Muscle layer of colon (tissue), 2 donors: ENCODE measurements around the gene FAR2.
A peak's percentile ranks its signal among the peaks of the same experiment; 100 is the strongest.
"Not testable (repeated sequence)": the region's sequence is repeated elsewhere in the genome, so short reads cannot be mapped to it uniquely, and the experiment has no call there.

Source experiments
- H3K27ac ChIP-seq: one replicate; pipeline ENCODE4 v1.7.0; 2013; ENCODE audit warnings: low read depth, mild to moderate bottlenecking, low read length, moderate library complexity
- H3K27me3 ChIP-seq, 2 donors: one replicate each; pipeline ENCODE4 v1.7.0; 2013; ENCODE audit warnings: low read length in 2 of 2, mild to moderate bottlenecking in 2 of 2; ENCODE audit not compliant: insufficient read depth in 2 of 2, control insufficient read depth in 1 of 2
- H3K36me3 ChIP-seq: one replicate; pipeline ENCODE4 v1.7.0; 2013; ENCODE audit warnings: mild to moderate bottlenecking, low read length; ENCODE audit not compliant: insufficient read depth
- H3K4me1 ChIP-seq: one replicate; pipeline ENCODE4 v1.7.0; 2013; ENCODE audit warnings: mild to moderate bottlenecking, low read length; ENCODE audit not compliant: insufficient read depth
- H3K4me3 ChIP-seq, 2 donors: one replicate each; pipeline ENCODE4 v1.7.0; 2013; ENCODE audit warnings: low read length in 2 of 2, low read depth in 1 of 2, mild to moderate bottlenecking in 1 of 2, moderate library complexity in 1 of 2
- H3K9ac ChIP-seq: one replicate; pipeline ENCODE4 v1.7.0; 2013; ENCODE audit warnings: low read length
- H3K9me3 ChIP-seq: one replicate; pipeline ENCODE4 v1.7.0; 2013; ENCODE audit warnings: mild to moderate bottlenecking, low read length
- donor health status: abdominal sarcoma.
- donor health status: Adenocarcinoma of cecum.

Gene FAR2

DNA sequence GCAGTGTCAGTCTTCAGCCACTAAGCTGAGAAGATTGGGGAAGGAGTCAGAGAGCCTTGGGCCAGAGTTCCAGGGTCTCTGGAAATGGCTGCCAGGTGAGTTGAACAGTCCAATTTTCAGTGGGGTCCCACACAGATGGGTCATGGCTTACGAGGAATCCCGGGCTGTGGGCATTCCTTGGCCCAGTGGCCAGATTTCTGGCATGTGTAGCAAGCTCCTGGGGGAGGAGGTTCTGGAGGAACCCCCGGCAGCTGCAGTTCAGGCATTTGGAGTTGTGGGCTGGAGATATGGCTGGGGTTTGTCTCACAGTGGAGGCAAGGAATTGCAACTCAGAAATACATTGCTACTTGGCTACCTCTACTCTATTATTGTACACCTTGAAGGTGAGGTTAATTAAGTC, 10.8 kb upstream of the FAR2 start:
- H3K4me1 ChIP-seq, H3K27me3 ChIP-seq, H3K36me3 ChIP-seq, H3K9ac ChIP-seq, H3K4me3 ChIP-seq, H3K9me3 ChIP-seq, H3K27ac ChIP-seq: not testable (repeated sequence)

- not testable (repeated sequence) for H3K4me1 ChIP-seq, H3K36me3 ChIP-seq, H3K9me3 ChIP-seq, H3K9ac ChIP-seq, H3K4me3 ChIP-seq, H3K27ac ChIP-seq, H3K27me3 ChIP-seq
Observed at GRCh38 chr12:29138855-29139254, 10.2 kb upstream of the FAR2 start.

GRCh38 chr12:29145372-29146170, 3.5 kb upstream of the FAR2 start:
- Histone ChIP-seq H3K27ac (no peak overlapping the region), H3K27me3 (peaks cover 0 to 5% of the 10 kb centered on the region in 2 donors)

DNA sequence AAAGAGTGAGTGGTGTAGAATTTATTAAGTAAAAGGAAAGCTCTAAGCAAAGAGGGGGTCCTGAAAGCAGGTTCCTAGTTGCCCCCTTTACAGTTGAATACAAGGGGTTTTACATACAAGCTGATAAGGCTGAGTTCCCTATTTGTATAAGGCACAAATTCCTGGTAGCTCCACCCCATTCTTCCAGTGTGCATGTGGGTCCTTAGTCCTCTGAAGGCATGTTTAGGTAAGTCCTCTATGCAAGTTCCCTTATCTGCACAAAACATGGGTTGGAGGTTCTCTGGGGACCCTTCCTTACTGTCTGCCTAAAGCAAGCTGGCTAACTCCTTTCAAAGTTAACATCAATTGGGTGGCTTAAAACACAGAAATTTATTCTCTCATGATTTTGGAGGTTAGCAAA, 2.9 kb upstream of the FAR2 start:
- Histone ChIP-seq H3K27me3 (peaks cover 0 to 5% of the 10 kb centered on the region in 2 donors), H3K4me3 (no peak overlapping the region), H3K36me3 (no peaks in the 10 kb centered on the region), H3K9ac (no peak overlapping the region), H3K9me3 (no peaks in the 10 kb centered on the region), H3K27ac (no peak overlapping the region), H3K4me1 (no peaks in the 10 kb centered on the region)

More at GRCh38 chr12:29145372-29146170, 3.5 kb upstream of the FAR2 start:
- Histone ChIP-seq H3K36me3 (no peaks in the 10 kb centered on the region), H3K4me3 (no peak overlapping the region), H3K9me3 (no peaks in the 10 kb centered on the region), H3K4me1 (no peaks in the 10 kb centered on the region), H3K9ac (no peak overlapping the region)

GRCh38 chr12:29147731-29148595, 1.1 kb upstream of the FAR2 start:
- Histone ChIP-seq H3K36me3 (no peaks in the 10 kb centered on the region), H3K27ac (peak overlapping the region; percentile 74), H3K4me1 (peaks cover 7% of the 10 kb centered on the region), H3K4me3 (peak overlapping the region; percentile 84 to 86), H3K9me3 (no peaks in the 10 kb centered on the region), H3K9ac (peak overlapping the region; percentile 72), H3K27me3 (peaks cover 0 to 5% of the 10 kb centered on the region in 2 donors)

DNA sequence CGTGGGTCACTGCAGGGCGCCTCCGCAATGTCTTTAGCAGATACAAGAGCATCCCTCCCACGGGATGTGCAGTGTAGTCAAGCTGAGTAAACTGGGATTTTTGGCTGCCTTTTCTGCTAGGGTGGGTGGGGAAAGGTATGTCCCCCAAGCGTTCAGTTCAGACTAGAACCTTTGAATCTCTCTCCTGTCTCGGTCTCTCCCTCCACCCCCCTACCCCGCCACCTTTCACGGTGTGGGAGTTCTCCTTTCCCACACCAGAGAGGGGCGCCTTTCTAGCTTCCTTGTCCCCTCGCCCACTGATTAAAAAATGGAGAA, 525 bp upstream of the FAR2 start:
- H3K27ac ChIP-seq = peak overlapping the region; percentile 74
- H3K9me3 ChIP-seq = no peaks in the 10 kb centered on the region
- H3K4me3 ChIP-seq = peak overlapping the region; percentile 84 to 86
- peak overlapping the region; percentile 72 for H3K9ac ChIP-seq
- H3K27me3 ChIP-seq = peaks cover 0 to 5% of the 10 kb centered on the region in 2 donors
- H3K4me1 ChIP-seq = peaks cover 11% of the 10 kb centered on the region
- H3K36me3 ChIP-seq = no peaks in the 10 kb centered on the region

DNA sequence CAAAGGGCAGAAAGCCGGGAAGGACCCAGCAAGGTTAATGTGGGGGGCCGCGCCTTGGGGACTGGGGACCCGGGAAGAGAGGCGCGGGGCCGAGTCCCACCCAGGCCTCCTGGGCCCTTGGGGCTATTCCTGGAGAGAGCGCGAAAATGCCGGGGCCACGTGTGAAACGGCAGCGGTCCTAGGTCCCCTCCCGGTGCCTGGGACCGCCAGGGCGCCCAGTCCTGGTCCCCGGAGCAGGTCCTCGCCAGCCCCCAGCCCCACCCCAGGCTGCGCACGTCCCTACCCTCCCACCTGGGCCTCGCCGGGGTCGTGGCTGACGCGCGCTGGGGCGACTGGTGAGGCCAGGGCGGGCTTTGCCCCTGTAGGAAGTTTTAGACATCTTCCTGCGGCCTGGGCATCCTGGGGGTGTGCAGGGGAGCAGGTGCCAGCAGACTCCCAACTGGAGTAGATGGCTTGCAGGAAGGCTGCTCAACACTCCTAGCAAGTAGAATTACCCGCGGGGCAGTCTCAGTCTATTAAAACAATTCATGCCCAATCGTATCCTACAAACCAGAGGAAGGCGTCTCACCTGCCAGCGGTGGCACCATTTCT, 708 bp downstream of the FAR2 start:
- Histone ChIP-seq H3K4me1 (peaks cover 11% of the 10 kb centered on the region), H3K27ac (peak overlapping the region; percentile 74), H3K4me3 (peak overlapping the region; percentile 84 to 86), H3K27me3 (peaks cover 0 to 5% of the 10 kb centered on the region in 2 donors), H3K9me3 (no peaks in the 10 kb centered on the region), H3K9ac (peak overlapping the region; percentile 72), H3K36me3 (no peaks in the 10 kb centered on the region)

- H3K9me3 ChIP-seq = no peaks in the 10 kb centered on the region
- no peaks in the 10 kb centered on the region for H3K36me3 ChIP-seq
- H3K27ac ChIP-seq = no peak overlapping the region
- peaks cover 0 to 5% of the 10 kb centered on the region in 2 donors for H3K27me3 ChIP-seq
- H3K9ac ChIP-seq = no peak overlapping the region
- peaks cover 11% of the 10 kb centered on the region for H3K4me1 ChIP-seq
- H3K4me3 ChIP-seq = peak overlapping the region in 1 of 2 donors; percentile 86
Observed at GRCh38 chr12:29150462-29150861, 1.4 kb downstream of the FAR2 start.

DNA sequence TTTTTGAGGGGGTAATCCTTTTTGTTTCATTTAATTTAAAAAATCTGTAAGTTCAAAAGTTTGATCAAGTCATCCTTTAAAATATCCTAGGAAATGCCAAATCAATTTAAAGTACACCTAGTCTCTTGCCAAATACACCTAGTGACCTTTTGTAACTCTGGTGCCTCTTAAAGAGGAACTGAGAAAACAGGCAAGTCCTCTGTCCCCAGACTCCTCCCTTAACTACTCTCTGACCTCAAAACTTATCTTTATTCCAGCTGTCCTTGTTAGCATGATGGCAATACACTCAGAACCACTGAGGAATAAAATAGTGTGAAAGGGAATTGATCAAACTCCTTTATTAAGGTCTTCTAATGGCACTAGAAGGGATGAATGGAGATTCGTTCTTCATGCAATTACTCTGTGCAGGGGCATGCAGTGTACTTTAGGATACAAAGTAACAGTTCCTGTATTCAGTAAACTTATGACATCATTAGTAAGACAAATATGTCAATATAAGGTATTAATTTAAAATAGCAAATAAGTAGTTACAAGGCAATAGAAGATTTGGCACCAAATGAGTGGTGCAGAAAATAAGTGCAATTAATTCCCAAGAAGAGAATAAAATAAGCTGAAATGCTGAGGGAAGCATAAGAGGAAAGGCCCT, 3.3 kb downstream of the FAR2 start:
- Histone ChIP-seq H3K9me3 (no peaks in the 10 kb centered on the region), H3K4me3 (no peak overlapping the region), H3K36me3 (no peaks in the 10 kb centered on the region), H3K27me3 (peaks cover 0 to 5% of the 10 kb centered on the region in 2 donors), H3K27ac (no peak overlapping the region), H3K9ac (no peak overlapping the region), H3K4me1 (peaks cover 11% of the 10 kb centered on the region)

DNA sequence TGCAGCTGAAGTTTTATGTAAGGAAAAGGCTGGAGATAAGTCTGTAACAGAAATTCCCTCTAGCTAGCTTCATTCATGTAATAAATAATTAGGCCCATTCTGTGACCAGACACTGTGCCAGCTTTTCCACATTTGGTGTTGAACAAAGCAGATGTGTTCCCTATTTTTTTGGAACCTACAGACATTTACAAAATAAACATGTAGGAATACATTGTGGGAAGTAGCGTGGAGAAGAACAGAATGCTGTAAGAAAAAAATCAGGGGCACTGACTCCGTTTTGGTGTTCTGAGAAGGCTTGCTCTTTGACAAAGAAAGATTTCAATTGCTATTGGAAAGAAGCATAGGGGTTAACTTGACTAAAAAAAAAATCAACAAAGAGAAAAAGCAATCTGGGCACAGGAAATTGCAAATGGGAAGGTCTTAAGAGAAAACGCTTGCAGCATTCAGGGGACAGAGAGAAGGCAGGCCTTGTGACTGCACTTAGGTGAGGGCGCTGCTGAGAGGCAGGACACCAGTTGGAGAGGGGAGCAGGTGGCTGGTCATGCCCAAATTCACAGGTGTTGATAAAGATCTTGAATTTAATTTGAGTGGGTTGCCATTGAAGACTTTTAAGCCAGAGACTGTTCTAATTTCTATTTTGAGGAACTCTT, 4.0 kb downstream of the FAR2 start:
- H3K4me1 ChIP-seq = peaks cover 11% of the 10 kb centered on the region
- H3K27me3 ChIP-seq = peaks cover 0 to 5% of the 10 kb centered on the region in 2 donors
- H3K27ac ChIP-seq = no peak overlapping the region
- no peak overlapping the region for H3K4me3 ChIP-seq
- no peak overlapping the region for H3K9ac ChIP-seq
- H3K9me3 ChIP-seq = no peaks in the 10 kb centered on the region
- no peaks in the 10 kb centered on the region for H3K36me3 ChIP-seq

GRCh38 chr12:29155079-29155478, 6.0 kb downstream of the FAR2 start:
- Histone ChIP-seq H3K9ac (no peak overlapping the region), H3K9me3 (no peaks in the 10 kb centered on the region), H3K4me3 (no peak overlapping the region), H3K36me3 (no peaks in the 10 kb centered on the region), H3K27me3 (no peaks in the 10 kb centered on the region), H3K4me1 (peaks cover 11% of the 10 kb centered on the region), H3K27ac (no peak overlapping the region)
